Measurements from ENCODE around the gene DEGS2.

The DEGS2 gene

GRCh38 chr14:100142073-100143040, 17.1 kb downstream of the DEGS2 start:
- no peak for TF ChIP-seq CTCF (IDR thresholded peaks at IDR 0.05; ENCODE audit: poor library complexity, severe bottlenecking)
- Histone ChIP-seq H3K9me3 (ENCODE audit: severe bottlenecking) (no peaks in the 10 kb centered on the region), H3K27me3 (ENCODE audit: insufficient read depth, poor library complexity, severe bottlenecking) (no peaks in the 10 kb centered on the region), H3K36me3 (ENCODE audit: low read depth) (no peaks in the 10 kb centered on the region), H3K4me1 (ENCODE audit: insufficient read depth, poor library complexity, severe bottlenecking) (no peaks in the 10 kb centered on the region), H3K27ac (ENCODE audit: poor library complexity, severe bottlenecking) (no peak overlapping the region), H3K4me3 (ENCODE audit: severe bottlenecking) (no peak overlapping the region)
- no peak for DNase-seq (ENCODE audit: low spot score)
- peak; percentile 5; the same call in 1 of the 3 replicates for ATAC-seq (ENCODE audit: low read depth)

- Histone ChIP-seq H3K27me3 (ENCODE audit: insufficient read depth, poor library complexity, severe bottlenecking) (no peaks in the 10 kb centered on the region), H3K9me3 (ENCODE audit: severe bottlenecking) (no peaks in the 10 kb centered on the region)
- no peak for TF ChIP-seq CTCF (IDR thresholded peaks at IDR 0.05; ENCODE audit: poor library complexity, severe bottlenecking)
These were observed 18.3 kb downstream of the DEGS2 start for GRCh38 chr14:100141098-100141497.

GRCh38 chr14:100140452-100141078, 18.9 kb downstream of the DEGS2 start:
- Histone ChIP-seq H3K4me1 (ENCODE audit: insufficient read depth, poor library complexity, severe bottlenecking) (no peaks in the 10 kb centered on the region), H3K4me3 (ENCODE audit: severe bottlenecking) (no peak overlapping the region), H3K9me3 (ENCODE audit: severe bottlenecking) (no peaks in the 10 kb centered on the region), H3K27me3 (ENCODE audit: insufficient read depth, poor library complexity, severe bottlenecking) (no peaks in the 10 kb centered on the region), H3K36me3 (ENCODE audit: low read depth) (no peaks in the 10 kb centered on the region), H3K27ac (ENCODE audit: poor library complexity, severe bottlenecking) (no peak overlapping the region)
- DNase-seq (ENCODE audit: low spot score) (no peak), ATAC-seq (ENCODE audit: low read depth) (no peak)
- TF ChIP-seq CTCF (IDR thresholded peaks at IDR 0.05; ENCODE audit: poor library complexity, severe bottlenecking), result no peak

More at GRCh38 chr14:100141098-100141497, 18.3 kb downstream of the DEGS2 start:
- ATAC-seq (ENCODE audit: low read depth), result no peak
- H3K4me1 ChIP-seq (ENCODE audit: insufficient read depth, poor library complexity, severe bottlenecking), result no peaks in the 10 kb centered on the region
- H3K36me3 ChIP-seq (ENCODE audit: low read depth), result no peaks in the 10 kb centered on the region
- H3K4me3 ChIP-seq (ENCODE audit: severe bottlenecking), result no peak overlapping the region
- H3K27ac ChIP-seq (ENCODE audit: poor library complexity, severe bottlenecking), result no peak overlapping the region
- DNase-seq (ENCODE audit: low spot score), result no peak

GRCh38 chr14:100138955-100139354, 20.5 kb downstream of the DEGS2 start:
- Histone ChIP-seq H3K4me1 (ENCODE audit: insufficient read depth, poor library complexity, severe bottlenecking) (no peaks in the 10 kb centered on the region), H3K27me3 (ENCODE audit: insufficient read depth, poor library complexity, severe bottlenecking) (no peaks in the 10 kb centered on the region), H3K27ac (ENCODE audit: poor library complexity, severe bottlenecking) (no peak overlapping the region), H3K36me3 (ENCODE audit: low read depth) (no peaks in the 10 kb centered on the region; the same call in 1 of the 2 replicates), H3K4me3 (ENCODE audit: severe bottlenecking) (no peak overlapping the region), H3K9me3 (ENCODE audit: severe bottlenecking) (no peaks in the 10 kb centered on the region)
- TF ChIP-seq CTCF (IDR thresholded peaks at IDR 0.05; ENCODE audit: poor library complexity, severe bottlenecking), result no peak
- no peak for ATAC-seq (ENCODE audit: low read depth)
- DNase-seq (ENCODE audit: low spot score), result no peak

Data from RWPE2 (cell line).